ENCODE results near the gene CLDND2.

Gene CLDND2

GRCh38 chr19:51327066-51328001, 41.5 kb downstream of the CLDND2 start:
- H3K27me3 ChIP-seq (ENCODE audit: insufficient read depth, low read length, poor library complexity), result no peaks in the 10 kb centered on the region
- no peak overlapping the region for H3K4me2 ChIP-seq (ENCODE audit: insufficient read depth, low read length)
- no peak overlapping the region for H3K27ac ChIP-seq (ENCODE audit: low read length)
- no peak for DNase-seq
- no peaks in the 10 kb centered on the region for H3K9me3 ChIP-seq (ENCODE audit: insufficient read depth, low read length, severe bottlenecking)
- no peak for TF ChIP-seq CTCF (IDR thresholded peaks at IDR 0.05; ENCODE audit: borderline replicate concordance, extremely low read depth, low read length, poor library complexity, severe bottlenecking)
- TF ChIP-seq EZH2 (IDR thresholded peaks at IDR 0.05; ENCODE audit: borderline replicate concordance, low read depth, low read length, severe bottlenecking), result no peak
- H4K20me1 ChIP-seq (ENCODE audit: insufficient read depth, low read length), result no peaks in the 10 kb centered on the region
- H3K9ac ChIP-seq (ENCODE audit: low read depth, low read length), result no peak overlapping the region
- H2AFZ ChIP-seq (ENCODE audit: low read depth, low read length), result no peak overlapping the region
- no peak for ATAC-seq (ENCODE audit: insufficient read depth, low read depth)
- H3K4me1 ChIP-seq (ENCODE audit: insufficient read depth, low read length), result no peaks in the 10 kb centered on the region
- no peak overlapping the region for H3K4me3 ChIP-seq (ENCODE audit: low read depth in 1 of 2, low read length in 2 of 2)
- H3K79me2 ChIP-seq (ENCODE audit: insufficient read depth, low read length), result no peaks in the 10 kb centered on the region
- H3K36me3 ChIP-seq (ENCODE audit: insufficient read depth, low read length), result no peaks in the 10 kb centered on the region

GRCh38 chr19:51326216-51327065, 42.4 kb downstream of the CLDND2 start:
- Histone ChIP-seq H2AFZ (ENCODE audit: low read depth, low read length) (no peak overlapping the region), H3K4me1 (ENCODE audit: insufficient read depth, low read length) (no peaks in the 10 kb centered on the region), H3K9ac (ENCODE audit: low read depth, low read length) (no peak overlapping the region), H3K9me3 (ENCODE audit: insufficient read depth, low read length, severe bottlenecking) (no peaks in the 10 kb centered on the region), H3K4me3 (ENCODE audit: low read depth in 1 of 2, low read length in 2 of 2) (no peak overlapping the region), H3K36me3 (ENCODE audit: insufficient read depth, low read length) (no peaks in the 10 kb centered on the region), H3K79me2 (ENCODE audit: insufficient read depth, low read length) (no peaks in the 10 kb centered on the region), H3K4me2 (ENCODE audit: insufficient read depth, low read length) (no peak overlapping the region), H3K27ac (ENCODE audit: low read length) (no peak overlapping the region), H3K27me3 (ENCODE audit: insufficient read depth, low read length, poor library complexity) (no peaks in the 10 kb centered on the region), H4K20me1 (ENCODE audit: insufficient read depth, low read length) (no peaks in the 10 kb centered on the region)
- DNase-seq, result no peak
- ATAC-seq (ENCODE audit: insufficient read depth, low read depth), result no peak
- no peak for TF ChIP-seq EZH2 (IDR thresholded peaks at IDR 0.05; ENCODE audit: borderline replicate concordance, low read depth, low read length, severe bottlenecking)
- TF ChIP-seq CTCF (IDR thresholded peaks at IDR 0.05; ENCODE audit: borderline replicate concordance, extremely low read depth, low read length, poor library complexity, severe bottlenecking), result no peak

- ATAC-seq (ENCODE audit: insufficient read depth, low read depth), result no peak
- H3K9me3 ChIP-seq (ENCODE audit: insufficient read depth, low read length, severe bottlenecking), result no peaks in the 10 kb centered on the region
- no peaks in the 10 kb centered on the region for H3K79me2 ChIP-seq (ENCODE audit: insufficient read depth, low read length)
- H3K4me1 ChIP-seq (ENCODE audit: insufficient read depth, low read length), result no peaks in the 10 kb centered on the region
- no peaks in the 10 kb centered on the region for H4K20me1 ChIP-seq (ENCODE audit: insufficient read depth, low read length)
- no peak overlapping the region for H3K4me3 ChIP-seq (ENCODE audit: low read depth in 1 of 2, low read length in 2 of 2)
- H2AFZ ChIP-seq (ENCODE audit: low read depth, low read length), result no peak overlapping the region
- no peaks in the 10 kb centered on the region for H3K27me3 ChIP-seq (ENCODE audit: insufficient read depth, low read length, poor library complexity)
- no peak overlapping the region for H3K27ac ChIP-seq (ENCODE audit: low read length)
- no peak for DNase-seq
- no peak overlapping the region for H3K4me2 ChIP-seq (ENCODE audit: insufficient read depth, low read length)
- H3K9ac ChIP-seq (ENCODE audit: low read depth, low read length), result no peak overlapping the region
- TF ChIP-seq CTCF (IDR thresholded peaks at IDR 0.05; ENCODE audit: borderline replicate concordance, extremely low read depth, low read length, poor library complexity, severe bottlenecking) (no peak), EZH2 (IDR thresholded peaks at IDR 0.05; ENCODE audit: borderline replicate concordance, low read depth, low read length, severe bottlenecking) (no peak)
- H3K36me3 ChIP-seq (ENCODE audit: insufficient read depth, low read length), result no peaks in the 10 kb centered on the region
Observed at GRCh38 chr19:51325161-51325976, 43.4 kb downstream of the CLDND2 start.
